Measurements from ENCODE around the gene UCP1.
A peak's percentile ranks its signal among the peaks of the same experiment; 100 is the strongest.

DNA sequence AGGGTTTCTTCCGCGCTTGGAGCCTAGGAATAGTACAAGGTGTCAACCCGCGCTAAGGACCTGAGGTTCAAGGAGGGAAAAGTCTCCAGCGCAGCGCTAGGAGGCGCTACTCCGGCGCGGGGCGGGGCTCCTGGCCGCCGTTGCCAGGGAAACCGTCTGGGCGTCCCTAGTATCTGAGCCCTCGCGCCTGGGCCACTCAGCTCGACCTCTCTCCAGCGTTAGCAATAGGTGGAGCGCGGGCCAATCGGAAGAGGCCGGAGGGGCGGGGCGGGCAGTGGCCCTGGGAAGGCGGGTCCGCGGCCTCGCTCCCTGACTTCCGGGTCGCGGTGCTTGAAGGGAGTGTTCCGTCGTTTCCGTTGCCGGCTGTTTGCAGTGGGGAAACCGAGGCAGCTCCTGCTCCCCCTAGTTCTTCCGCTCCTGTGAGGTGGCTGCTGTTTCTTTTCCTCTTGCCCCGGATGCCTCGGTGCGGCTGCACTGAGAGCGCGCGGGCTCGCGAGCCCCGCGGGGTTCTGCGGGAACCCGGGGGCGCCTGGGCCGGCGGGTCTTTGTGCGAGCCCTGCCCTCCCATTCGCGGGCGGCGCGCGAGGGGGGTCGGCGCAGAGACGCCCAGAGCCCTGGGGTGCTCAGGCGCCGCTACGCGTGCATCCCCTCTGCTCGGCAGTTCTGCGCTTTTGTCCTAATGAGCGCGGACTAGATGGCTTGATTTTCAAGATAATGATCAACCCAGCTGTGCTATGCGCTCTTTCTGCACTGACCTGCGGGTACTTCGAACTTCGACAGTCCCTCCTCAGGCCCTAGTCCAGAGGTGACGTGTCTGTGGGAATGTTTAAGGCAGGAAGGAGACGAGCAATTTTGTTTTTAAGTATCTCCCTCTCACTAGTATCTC lies 44.7 kb downstream of the UCP1 start, which contains the start of gene ELMOD2:
- TF ChIP-seq CTCF (IDR thresholded peaks at IDR 0.05) (peak; percentile 85 to 96 (median 90)), POLR2A (IDR thresholded peaks at IDR 0.05) (peak in 3 of 4 donors; percentile 37 to 79 (median 55)), POLR2AphosphoS5 (IDR thresholded peaks at IDR 0.05) (peak; percentile 65 to 74), EP300 (IDR thresholded peaks at IDR 0.05) (no peak)
